Ascending aorta (tissue), 2 donors: ENCODE measurements around the gene COPS8. TPM values are rescaled to one million over a fixed set of nuclear protein-coding genes. Genes with fewer than 3 reads are reported as not detected.

Experiments used
- DNase-seq, 2 donors: peaks; one replicate each; pipeline ENCODE4 v3.0.0-alpha.2; 2019; ENCODE audit warnings: low spot score in 2 of 2
- H3K27ac ChIP-seq, 2 donors: fragments of 200-600 bp; sonication (generic); one replicate each; pipeline ENCODE4 v1.5.1; 2016 to 2017; ENCODE audit warnings: mild to moderate bottlenecking in 1 of 2
- H3K27me3 ChIP-seq: fragments of 200-600 bp; sonication (generic); one replicate; pipeline ENCODE4 v1.5.1; 2017
- H3K36me3 ChIP-seq, 2 donors: fragments of 200-600 bp; sonication (generic); one replicate each; pipeline ENCODE4 v1.5.1; 2016
- H3K4me1 ChIP-seq, 2 donors: fragments of 200-600 bp; sonication (generic); one replicate each; pipeline ENCODE4 v1.5.1; 2016 to 2017; ENCODE audit warnings: mild to moderate bottlenecking in 1 of 2
- H3K4me3 ChIP-seq, 2 donors: fragments of 200-600 bp; sonication (generic); one replicate each; pipeline ENCODE4 v1.5.1; 2016 to 2017; ENCODE audit warnings: mild to moderate bottlenecking in 1 of 2
- H3K9me3 ChIP-seq, 2 donors: fragments of 200-600 bp; sonication (generic); one replicate each; pipeline ENCODE4 v1.5.1; 2016
- CTCF ChIP-seq, 3 experiments: fragments of 200-600 bp in 2 of 3; fragments of 450-650 bp in 1 of 3; sonication (generic) in 2 of 3; IDR thresholded peaks; one replicate each; pipeline ENCODE4 v1.5.1; 2016 to 2019; ENCODE audit warnings: antibody characterized with exemption in 3 of 3, mild to moderate bottlenecking in 1 of 3, moderate library complexity in 1 of 3
- intact Hi-C: fragments of 100-400 bp; cut with DNase I; formaldehyde crosslinking; loops from one replicate; pipeline ENCODE4 v1.15.1; 2023
- total RNA-seq: library from RNA; depleted of rRNA; stranded (reverse); fragments of >200 nt; gene quantifications from one replicate; pipeline ENCODE4 v1.1.0, GENCODE V29; 2016

Gene COPS8
- total RNA-seq, 1 donor from 2014 or later, result 16.4 TPM

DNA sequence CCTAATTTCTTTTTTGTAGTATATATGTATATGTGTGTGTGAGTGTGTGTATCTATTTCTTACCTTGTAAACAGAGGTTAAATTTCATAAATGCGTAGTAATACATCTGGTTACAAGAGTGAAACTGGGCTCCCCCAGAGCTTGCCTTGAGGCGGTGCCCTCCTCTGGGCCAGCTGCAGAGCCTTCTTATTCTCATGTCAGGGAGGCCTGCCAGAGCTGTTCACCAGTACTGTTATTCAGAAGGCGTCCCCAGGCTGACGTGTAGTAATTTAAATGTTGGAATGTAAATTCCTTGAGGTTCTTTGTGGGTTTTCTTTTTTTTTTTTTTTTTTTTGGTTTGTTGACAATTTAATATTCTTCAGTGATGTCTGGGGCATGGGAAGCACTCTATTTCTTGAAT is 11.2 kb downstream of the COPS8 start:
- Histone ChIP-seq H3K4me3 (no peak overlapping the region), H3K27ac (no peak overlapping the region), H3K9me3 (no peaks in the 10 kb centered on the region), H3K27me3 (no peaks in the 10 kb centered on the region), H3K36me3 (peaks cover 64 to 77% of the 10 kb centered on the region in 2 donors), H3K4me1 (no peaks in the 10 kb centered on the region)
- no peak for DNase-seq
- TF ChIP-seq CTCF (IDR thresholded peaks at IDR 0.05), result no peak
- intact Hi-C loops, result no loop called here

- Histone ChIP-seq H3K4me3 (no peak overlapping the region), H3K4me1 (no peaks in the 10 kb centered on the region), H3K27ac (no peak overlapping the region), H3K36me3 (peaks cover 69 to 79% of the 10 kb centered on the region in 2 donors), H3K27me3 (no peaks in the 10 kb centered on the region), H3K9me3 (no peaks in the 10 kb centered on the region)
- TF ChIP-seq CTCF (IDR thresholded peaks at IDR 0.05), result no peak
- intact Hi-C loops, result no loop called here
- DNase-seq, result no peak
Observed at GRCh38 chr2:237097326-237097910, 11.7 kb downstream of the COPS8 start.

DNA sequence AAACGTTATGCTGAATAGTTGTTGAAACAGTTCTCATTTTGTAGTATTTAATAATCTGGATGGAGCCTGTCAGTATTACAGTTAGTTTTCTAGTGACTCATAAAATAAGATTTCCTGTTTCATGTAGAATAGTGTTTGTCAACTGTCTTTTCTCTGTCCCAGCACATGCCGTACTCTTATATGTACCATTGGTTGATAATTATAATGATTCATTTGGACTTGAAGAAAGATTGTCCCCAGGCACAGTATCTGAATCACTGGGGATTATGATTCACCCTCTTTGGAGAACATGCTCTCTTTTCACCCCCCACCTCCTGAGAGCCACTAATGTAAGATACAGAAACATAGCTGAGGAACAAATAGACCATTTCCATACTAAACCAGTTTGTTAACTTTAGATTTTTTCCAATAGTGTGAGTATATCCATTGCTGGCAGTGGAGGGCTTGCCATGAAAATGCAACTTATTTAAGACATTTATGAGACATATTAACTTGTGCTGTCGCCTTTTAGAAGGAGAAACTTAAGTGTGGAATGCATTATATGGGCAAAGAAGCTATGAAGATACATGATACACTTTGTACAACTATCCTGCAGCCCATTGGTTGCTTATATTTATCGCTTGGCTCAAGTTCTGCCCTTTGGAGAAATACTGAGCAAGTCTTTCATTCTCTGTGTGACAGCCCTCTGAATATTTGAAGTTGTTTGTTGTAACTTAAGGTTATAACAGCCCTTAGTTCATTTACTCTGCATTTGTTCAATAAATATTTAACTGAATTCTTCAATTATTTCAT is 12.4 kb downstream of the COPS8 start:
- no peaks in the 10 kb centered on the region for H3K27me3 ChIP-seq
- H3K27ac ChIP-seq, result no peak overlapping the region
- no peak for DNase-seq
- intact Hi-C loops, result no loop called here
- no peak overlapping the region for H3K4me3 ChIP-seq
- no peaks in the 10 kb centered on the region for H3K4me1 ChIP-seq
- H3K9me3 ChIP-seq, result no peaks in the 10 kb centered on the region
- peaks cover 71 to 79% of the 10 kb centered on the region in 2 donors for H3K36me3 ChIP-seq
- TF ChIP-seq CTCF (IDR thresholded peaks at IDR 0.05), result no peak

GRCh38 chr2:237099804-237100203 is 14.1 kb downstream of the COPS8 start:
- H3K36me3 ChIP-seq, result peaks cover 65 to 70% of the 10 kb centered on the region in 2 donors
- intact Hi-C loops, result no loop called here

More at GRCh38 chr2:237099804-237100203, 14.1 kb downstream of the COPS8 start:
- no peaks in the 10 kb centered on the region for H3K9me3 ChIP-seq
- H3K27me3 ChIP-seq, result no peaks in the 10 kb centered on the region
- H3K27ac ChIP-seq, result no peak overlapping the region
- TF ChIP-seq CTCF (IDR thresholded peaks at IDR 0.05), result no peak
- no peaks in the 10 kb centered on the region for H3K4me1 ChIP-seq
- DNase-seq, result no peak
- H3K4me3 ChIP-seq, result no peak overlapping the region
